ENCODE results near the gene HES2. TPM values are rescaled to one million over a fixed set of nuclear protein-coding genes. Genes with fewer than 3 reads are reported as not detected.
A peak's percentile ranks its signal among the peaks of the same experiment; 100 is the strongest.

Gene HES2
- total RNA-seq, 1 experiment from 2014 or later: 1.2 TPM

DNA sequence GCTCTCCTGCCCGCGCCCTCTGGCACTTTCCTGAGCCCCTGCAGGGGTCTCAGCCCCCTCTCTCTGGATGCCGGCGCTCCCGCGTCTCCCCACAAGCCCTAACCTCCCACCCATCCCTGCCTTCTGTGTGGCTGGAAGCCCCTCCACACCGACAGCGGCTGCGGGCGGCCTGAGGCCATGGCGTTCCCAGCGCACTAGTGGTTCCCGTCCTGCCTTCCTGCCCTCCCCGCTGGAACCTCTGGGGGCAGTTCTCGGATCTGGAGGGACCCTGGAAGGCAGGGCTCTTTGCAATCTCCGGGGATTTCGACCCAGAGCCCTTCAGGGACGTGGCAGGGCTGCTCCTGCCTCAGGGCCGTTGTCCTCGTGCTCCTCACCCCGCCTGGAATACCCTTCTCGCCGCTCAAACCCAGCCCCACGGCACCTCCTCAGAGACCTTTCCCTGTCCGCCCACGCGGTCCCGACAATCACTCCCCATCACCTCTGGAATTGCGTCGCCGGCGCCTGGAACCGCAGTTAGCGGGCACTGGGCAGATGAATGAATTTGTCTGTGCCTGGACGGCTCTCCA is 4.4 kb upstream of the HES2 start:
- Histone ChIP-seq H3K79me1 (ENCODE audit: insufficient read depth, low read depth, low read length, poor library complexity, severe bottlenecking) (no peaks in the 10 kb centered on the region), H3K14ac (ENCODE audit: insufficient read depth, low read length) (no peak overlapping the region), H2BK20ac (ENCODE audit: low read depth, low read length, poor library complexity, severe bottlenecking) (no peak overlapping the region), H3K27ac (ENCODE audit: insufficient read length, low read depth, low read length) (no peak overlapping the region), H3K27me3 (ENCODE audit: insufficient read depth, low read length) (peaks cover 54% of the 10 kb centered on the region), H3K56ac (ENCODE audit: insufficient read length, low read depth, low read length) (no peak overlapping the region), H3K4ac (ENCODE audit: low read depth, low read length) (no peak overlapping the region), H2BK15ac (ENCODE audit: low read depth, low read length) (no peak overlapping the region), H4K8ac (replicated peaks; ENCODE audit: insufficient read length, low read depth, low read length) (no peak overlapping the region), H3K23ac (ENCODE audit: insufficient read length, low read depth, low read length) (no peak overlapping the region), H2AK5ac (ENCODE audit: insufficient read length, low read length) (no peak overlapping the region), H3K4me1 (ENCODE audit: insufficient read depth, low read length) (no peaks in the 10 kb centered on the region), H4K20me1 (ENCODE audit: control insufficient read depth, insufficient read depth, insufficient read length) (no peaks in the 10 kb centered on the region), H3K23me2 (ENCODE audit: insufficient read length, low read depth, low read length, poor library complexity, severe bottlenecking) (peaks cover 10% of the 10 kb centered on the region), H2BK12ac (ENCODE audit: insufficient read length, low read depth, low read length) (no peak overlapping the region), H4K91ac (ENCODE audit: insufficient read length, low read depth, low read length) (no peak overlapping the region), H3K9ac (ENCODE audit: extremely low read depth, insufficient read length, low read length) (no peak overlapping the region), H2AFZ (ENCODE audit: low read length) (no peak overlapping the region), H3T11ph (ENCODE audit: low read length) (no peak overlapping the region), H2BK5ac (ENCODE audit: insufficient read length, low read length) (no peak overlapping the region), H3K18ac (ENCODE audit: insufficient read length, low read depth, low read length) (no peak overlapping the region), H3K4me2 (ENCODE audit: insufficient read depth, insufficient read length, low read length) (peak overlapping the region; percentile 30), H3K9me3 (ENCODE audit: control insufficient read depth, low read depth, low read length) (no peaks in the 10 kb centered on the region), H3K79me2 (ENCODE audit: insufficient read depth, low read length) (no peaks in the 10 kb centered on the region), H4K5ac (ENCODE audit: insufficient read length, low read depth, low read length) (no peak overlapping the region), H2BK120ac (ENCODE audit: low read depth, low read length, poor library complexity, severe bottlenecking) (no peak overlapping the region)
- Mint-ChIP-seq H3K9me3 (peaks cover 0 to 3% of the 10 kb centered on the region in 2 experiments; a peak in 2 of 5 replicates), H3K36me3 (ENCODE audit: insufficient read depth in 1 of 3, low read depth in 3 of 3) (no peaks in the 10 kb centered on the region), H3K4me3 (peak overlapping the region; percentile 36 to 78), H3K4me1 (peaks cover 5 to 19% of the 10 kb centered on the region in 2 experiments), H3K27me3 (ENCODE audit: low read depth) (peaks cover 89% of the 10 kb centered on the region), H3K27ac (peak overlapping the region in 1 of 3 experiments; percentile 44; a peak in 1 of 7 replicates)
- TF ChIP-seq, protein P1, sequence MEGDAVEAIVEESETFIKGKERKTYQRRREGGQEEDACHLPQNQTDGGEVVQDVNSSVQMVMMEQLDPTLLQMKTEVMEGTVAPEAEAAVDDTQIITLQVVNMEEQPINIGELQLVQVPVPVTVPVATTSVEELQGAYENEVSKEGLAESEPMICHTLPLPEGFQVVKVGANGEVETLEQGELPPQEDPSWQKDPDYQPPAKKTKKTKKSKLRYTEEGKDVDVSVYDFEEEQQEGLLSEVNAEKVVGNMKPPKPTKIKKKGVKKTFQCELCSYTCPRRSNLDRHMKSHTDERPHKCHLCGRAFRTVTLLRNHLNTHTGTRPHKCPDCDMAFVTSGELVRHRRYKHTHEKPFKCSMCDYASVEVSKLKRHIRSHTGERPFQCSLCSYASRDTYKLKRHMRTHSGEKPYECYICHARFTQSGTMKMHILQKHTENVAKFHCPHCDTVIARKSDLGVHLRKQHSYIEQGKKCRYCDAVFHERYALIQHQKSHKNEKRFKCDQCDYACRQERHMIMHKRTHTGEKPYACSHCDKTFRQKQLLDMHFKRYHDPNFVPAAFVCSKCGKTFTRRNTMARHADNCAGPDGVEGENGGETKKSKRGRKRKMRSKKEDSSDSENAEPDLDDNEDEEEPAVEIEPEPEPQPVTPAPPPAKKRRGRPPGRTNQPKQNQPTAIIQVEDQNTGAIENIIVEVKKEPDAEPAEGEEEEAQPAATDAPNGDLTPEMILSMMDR (conservative IDR thresholded peaks at IDR 0.05): no peak
- DNase-seq: no peak
- WGBS (ENCODE audit: extremely low coverage, insufficient read length, low lambda C conversion rate): no CpG with 5 or more reads among the region's 35 CpGs
